Fibroblast of mammary gland (primary cell): ENCODE measurements around the gene LINC00632.

Experiments
- DNase-seq: peaks from one replicate; pipeline ENCODE4 v3.0.0-alpha.2; 2010; ENCODE audit warnings: low read depth
- H3K4me3 ChIP-seq: 2 replicates; pipeline ENCODE4 v1.5.1; 2011; ENCODE audit warnings: low read depth, mild to moderate bottlenecking, low read length, moderate library complexity; ENCODE audit not compliant: control insufficient read depth
- CTCF ChIP-seq: conservative IDR thresholded peaks from 2 replicates; pipeline ENCODE4 v1.5.1; 2011; ENCODE audit warnings: low read depth, low read length, inconsistent platforms; ENCODE audit not compliant: control insufficient read depth, insufficient read depth

The LINC00632 gene

GRCh38 chrX:140775211-140775610, 65.7 kb downstream of the LINC00632 start:
- H3K4me3 ChIP-seq, result no peak overlapping the region
- no peak for TF ChIP-seq CTCF
- DNase-seq, result no peak

GRCh38 chrX:140776320-140776719, 66.8 kb downstream of the LINC00632 start:
- DNase-seq, result no peak
- no peak overlapping the region for H3K4me3 ChIP-seq
- no peak for TF ChIP-seq CTCF

- DNase-seq, result no peak
- no peak overlapping the region for H3K4me3 ChIP-seq
- no peak for TF ChIP-seq CTCF
Observed at GRCh38 chrX:140794642-140795041, 85.1 kb downstream of the LINC00632 start.

GRCh38 chrX:140799216-140799615, 89.7 kb downstream of the LINC00632 start:
- DNase-seq, result peak; percentile 17
- TF ChIP-seq CTCF, result no peak
- no peak overlapping the region for H3K4me3 ChIP-seq

- no peak overlapping the region for H3K4me3 ChIP-seq
- TF ChIP-seq CTCF, result no peak
Observed at GRCh38 chrX:140804292-140804691, 94.7 kb downstream of the LINC00632 start.

GRCh38 chrX:140815868-140816267, 106.3 kb downstream of the LINC00632 start:
- no peak for TF ChIP-seq CTCF
- DNase-seq, result peak; percentile 24
- no peak overlapping the region for H3K4me3 ChIP-seq

More at GRCh38 chrX:140804292-140804691, 94.7 kb downstream of the LINC00632 start:
- no peak for DNase-seq

GRCh38 chrX:140817943-140818342, 108.4 kb downstream of the LINC00632 start:
- H3K4me3 ChIP-seq, result no peak overlapping the region
- peak; percentile 60 for TF ChIP-seq CTCF
- peak; percentile 41 for DNase-seq
